ENCODE results near the gene ASTL. TPM values are rescaled to one million over a fixed set of nuclear protein-coding genes. Genes with fewer than 3 reads are reported as not detected.

The ASTL gene
- total and polyA plus RNA-seq, 2 of the 13 experiments (the other 11 are each of a cell fraction or from before 2014, with no cell fraction given): not detected

GRCh38 chr2:96152304-96153161 lies 14.2 kb upstream of the ASTL start:
- Histone ChIP-seq H3K36me3 (replicated peaks in 1 of 2; ENCODE audit: control insufficient read depth in 1 of 2, insufficient read depth in 2 of 2, low read length in 2 of 2) (no peaks in the 10 kb centered on the region), H3K9me3 (ENCODE audit: low read length) (no peaks in the 10 kb centered on the region), H3K9ac (ENCODE audit: insufficient read depth, low read depth, low read length) (no peak overlapping the region), H3K4me1 (ENCODE audit: insufficient read depth, low read length) (no peaks in the 10 kb centered on the region), H3K79me2 (ENCODE audit: insufficient read depth, low read length) (no peaks in the 10 kb centered on the region), H3K27me3 (ENCODE audit: control insufficient read depth in 1 of 2, insufficient read depth in 2 of 2, low read length in 2 of 2) (peaks cover 21 to 72% of the 10 kb centered on the region in 2 experiments; a peak in 4 of 5 replicates), H3K27ac (ENCODE audit: extremely low read length, insufficient read depth, low read length) (no peak overlapping the region), H3K4me2 (ENCODE audit: low read depth, low read length) (no peak overlapping the region), H3K4me3 (replicated peaks in 1 of 3; ENCODE audit: insufficient read depth in 1 of 3, low read depth in 2 of 3, low read length in 3 of 3) (no peak overlapping the region), H4K20me1 (ENCODE audit: insufficient read depth, low read length) (no peaks in the 10 kb centered on the region), H2AFZ (ENCODE audit: low read length) (no peak overlapping the region)
- no peak for FAIRE-seq
- no TSS peak for BruUV-seq (replicated peaks)
- no peak for TF ChIP-seq NR3C1 (CRISPR knock-in tag; IDR thresholded peaks at IDR 0.05)
- TF ChIP-seq, protein P1, sequence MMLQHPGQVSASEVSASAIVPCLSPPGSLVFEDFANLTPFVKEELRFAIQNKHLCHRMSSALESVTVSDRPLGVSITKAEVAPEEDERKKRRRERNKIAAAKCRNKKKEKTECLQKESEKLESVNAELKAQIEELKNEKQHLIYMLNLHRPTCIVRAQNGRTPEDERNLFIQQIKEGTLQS (CRISPR knock-in tag; IDR thresholded peaks at IDR 0.05): no peak
- TF ChIP-seq NFRKB (IDR thresholded peaks at IDR 0.05): no peak
- TF ChIP-seq, protein P2, sequence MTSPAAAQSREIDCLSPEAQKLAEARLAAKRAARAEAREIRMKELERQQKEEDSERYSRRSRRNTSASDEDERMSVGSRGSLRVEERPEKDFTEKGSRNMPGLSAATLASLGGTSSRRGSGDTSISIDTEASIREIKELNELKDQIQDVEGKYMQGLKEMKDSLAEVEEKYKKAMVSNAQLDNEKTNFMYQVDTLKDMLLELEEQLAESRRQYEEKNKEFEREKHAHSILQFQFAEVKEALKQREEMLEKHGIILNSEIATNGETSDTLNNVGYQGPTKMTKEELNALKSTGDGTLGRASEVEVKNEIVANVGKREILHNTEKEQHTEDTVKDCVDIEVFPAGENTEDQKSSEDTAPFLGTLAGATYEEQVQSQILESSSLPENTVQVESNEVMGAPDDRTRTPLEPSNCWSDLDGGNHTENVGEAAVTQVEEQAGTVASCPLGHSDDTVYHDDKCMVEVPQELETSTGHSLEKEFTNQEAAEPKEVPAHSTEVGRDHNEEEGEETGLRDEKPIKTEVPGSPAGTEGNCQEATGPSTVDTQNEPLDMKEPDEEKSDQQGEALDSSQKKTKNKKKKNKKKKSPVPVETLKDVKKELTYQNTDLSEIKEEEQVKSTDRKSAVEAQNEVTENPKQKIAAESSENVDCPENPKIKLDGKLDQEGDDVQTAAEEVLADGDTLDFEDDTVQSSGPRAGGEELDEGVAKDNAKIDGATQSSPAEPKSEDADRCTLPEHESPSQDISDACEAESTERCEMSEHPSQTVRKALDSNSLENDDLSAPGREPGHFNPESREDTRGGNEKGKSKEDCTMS (CRISPR knock-in tag; conservative IDR thresholded peaks at IDR 0.05): no peak
- TF ChIP-seq ESRRA (CRISPR knock-in tag; IDR thresholded peaks at IDR 0.05; ENCODE audit: low read depth): no peak
- TF ChIP-seq ZFP37 (CRISPR knock-in tag; IDR thresholded peaks at IDR 0.05; ENCODE audit: borderline replicate concordance): no peak
- no peak for TF ChIP-seq SSRP1 (CRISPR knock-in tag; IDR thresholded peaks at IDR 0.05)
- no peak for TF ChIP-seq HBP1 (CRISPR knock-in tag; IDR thresholded peaks at IDR 0.05; ENCODE audit: low read depth)
- TF ChIP-seq HDAC1 (CRISPR knock-in tag; IDR thresholded peaks at IDR 0.05): no peak
- TF ChIP-seq FOXK2 (IDR thresholded peaks at IDR 0.05): no peak
- no peak for TF ChIP-seq ZNF432 (CRISPR knock-in tag; IDR thresholded peaks at IDR 0.05; ENCODE audit: borderline replicate concordance)
- no peak for TF ChIP-seq BRCA1 (CRISPR knock-in tag; IDR thresholded peaks at IDR 0.05)
- no peak for TF ChIP-seq NR2F2 (IDR thresholded peaks at IDR 0.05; ENCODE audit: borderline replicate concordance, low read depth)
- POLR2A ChIA-PET: no interaction called here
- no peak for ATAC-seq
- 33% methylated on average over 11 of the region's 13 CpGs for WGBS (ENCODE audit: low lambda C conversion rate)
- CTCF ChIA-PET (ENCODE audit: low intra/inter-chr PET ratio, low total read pairs): no interaction called here
- intact Hi-C loops (cut with micrococcal nuclease; ENCODE audit: unreplicated experiment) (no loop called here), in situ Hi-C loops (cut with HindIII; ENCODE audit: extremely low pct_ligation_motif_present, low pct_unique_long_range_greater_than_20kb) (no loop called here)
- no peak for DNase-seq (ENCODE audit: low spot score)
